Measurements from ENCODE around the gene GPD2.

Gene GPD2

GRCh38 chr2:156505696-156506095, 69.5 kb downstream of the GPD2 start:
- TF ChIP-seq CTCF (IDR thresholded peaks at IDR 0.05): no peak

GRCh38 chr2:156511122-156511521, 74.9 kb downstream of the GPD2 start:
- no peak for TF ChIP-seq CTCF (IDR thresholded peaks at IDR 0.05)
- Histone ChIP-seq H3K4me3 (no peak overlapping the region), H3K27ac (no peak overlapping the region)
- no peak for DNase-seq (ENCODE audit: low spot score)

More at GRCh38 chr2:156505696-156506095, 69.5 kb downstream of the GPD2 start:
- no peak for DNase-seq (ENCODE audit: low spot score)
- no peak overlapping the region for H3K27ac ChIP-seq
- H3K4me3 ChIP-seq: no peak overlapping the region

- H3K27ac ChIP-seq: no peak overlapping the region
- DNase-seq (ENCODE audit: low spot score): no peak
- TF ChIP-seq CTCF (IDR thresholded peaks at IDR 0.05): no peak
- H3K4me3 ChIP-seq: no peak overlapping the region
Measured at GRCh38 chr2:156511803-156512202, 75.6 kb downstream of the GPD2 start.

- H3K4me3 ChIP-seq: no peak overlapping the region
- no peak for TF ChIP-seq CTCF (IDR thresholded peaks at IDR 0.05)
- DNase-seq (ENCODE audit: low spot score): no peak
- H3K27ac ChIP-seq: no peak overlapping the region
Measured at GRCh38 chr2:156512451-156512850, 76.3 kb downstream of the GPD2 start.

GRCh38 chr2:156513219-156513618, 77.0 kb downstream of the GPD2 start:
- Histone ChIP-seq H3K27ac (no peak overlapping the region), H3K4me3 (no peak overlapping the region)
- DNase-seq (ENCODE audit: low spot score): no peak
- TF ChIP-seq CTCF (IDR thresholded peaks at IDR 0.05): no peak

- DNase-seq (ENCODE audit: low spot score): no peak
- no peak overlapping the region for H3K4me3 ChIP-seq
- no peak overlapping the region for H3K27ac ChIP-seq
- TF ChIP-seq CTCF (IDR thresholded peaks at IDR 0.05): no peak
Measured at GRCh38 chr2:156517419-156517818, 81.2 kb downstream of the GPD2 start.

- no peak for DNase-seq (ENCODE audit: low spot score)
- TF ChIP-seq CTCF (IDR thresholded peaks at IDR 0.05): no peak
- no peak overlapping the region for H3K4me3 ChIP-seq
- no peak overlapping the region for H3K27ac ChIP-seq
Measured at GRCh38 chr2:156518138-156518537, 82.0 kb downstream of the GPD2 start.
